NT2/D1 (cell line): ENCODE measurements around the gene MRPS34.

Source experiments
- YY1 ChIP-seq: IDR thresholded peaks from 2 replicates; pipeline ENCODE4 v1.6.1; 2011; ENCODE audit not compliant: insufficient read length, insufficient read depth
- ZNF274 ChIP-seq: IDR thresholded peaks from 2 replicates; pipeline ENCODE4 v1.6.1; 2011; ENCODE audit warnings: mild to moderate bottlenecking, low read depth, low read length

GRCh38 chr16:1747934-1748333, 25.0 kb downstream of the MRPS34 start:
- TF ChIP-seq YY1 (no peak), ZNF274 (no peak)
